K562 (cell line): ENCODE measurements around the gene INTS1. TPM values are rescaled to one million over a fixed set of nuclear protein-coding genes. Genes with fewer than 3 reads are reported as not detected.

Experiments
- ARID2 ChIP-seq: fragments of 450-650 bp; IDR thresholded peaks from 2 replicates; pipeline ENCODE4 v1.6.1; 2017; ENCODE audit warnings: antibody characterized with exemption, mild to moderate bottlenecking
- CC2D1A ChIP-seq: fragments of 450-650 bp; IDR thresholded peaks from 2 replicates; pipeline ENCODE4 v1.6.1; 2017; ENCODE audit warnings: mild to moderate bottlenecking
- LEF1 ChIP-seq: fragments of 450-650 bp; IDR thresholded peaks from 2 replicates; pipeline ENCODE4 v1.6.1; 2016; ENCODE audit warnings: mild to moderate bottlenecking
- MECOM ChIP-seq: fragments of 250-450 bp; sonication (Bioruptor Pico); IDR thresholded peaks from 2 replicates; pipeline ENCODE4 v1.8.0; 2022; ENCODE audit warnings: inconsistent platforms
- TCF7 ChIP-seq: sonication (generic); IDR thresholded peaks from 2 replicates; pipeline ENCODE4 v1.6.1; 2016; ENCODE audit warnings: antibody characterized with exemption, borderline replicate concordance
- ZEB2 ChIP-seq: fragments of 450-650 bp; IDR thresholded peaks from 2 replicates; pipeline ENCODE4 v1.6.1; 2016
- ZNF263 ChIP-seq: sonication (generic); formaldehyde crosslinking; IDR thresholded peaks from 2 replicates; pipeline ENCODE4 v1.8.0; 2022; ENCODE audit warnings: mild to moderate bottlenecking, missing genetic modification reagents, borderline replicate concordance
- ZNF444 ChIP-seq: fragments of 250-450 bp; sonication (Bioruptor Pico); IDR thresholded peaks from 2 replicates; pipeline ENCODE4 v1.4.0; 2020; ENCODE audit warnings: mild to moderate bottlenecking, moderate library complexity
- polyA plus RNA-seq, 8 experiments: library from polyadenylated mRNA; depleted of rRNA in 4 of 8; stranded (reverse) in 5 of 8; unstranded in 3 of 8; fragments of >200 nt; fragmentation: Nextera tagmentation in 2 of 8; fragmentation: Illumina TruSeq in 1 of 8; extraction: Ambion mirVana in 2 of 8; extraction: Trizol in 1 of 8; gene quantifications; 2 replicates each; pipeline versions ENCODE4 v1.2.1 to v1.2.3, GENCODE V29; 2011 to 2014; ENCODE audit warnings: inconsistent platforms in 1 of 8, missing spikeins in 1 of 8
- total RNA-seq, 7 experiments: library from RNA; depleted of rRNA in 6 of 7; stranded (reverse); fragments of >200 nt in 6 of 7; fragmentation: Illumina TruSeq in 2 of 7; extraction: Trizol in 2 of 7; gene quantifications; 2 replicates each; pipeline versions ENCODE4 v1.2.1 to v1.2.3, GENCODE V29; 2011 to 2021; ENCODE audit warnings: low replicate concordance in 1 of 7
- TF ChIP-seq, protein P1 (sequence below): IDR thresholded peaks from 2 replicates; pipeline ENCODE4 v1.6.1; 2011; ENCODE audit warnings: borderline replicate concordance, low read depth, mild to moderate bottlenecking, moderate library complexity, low read length; ENCODE audit not compliant: insufficient read depth, poor library complexity, severe bottlenecking
- TF ChIP-seq, protein P2 (sequence below): fragments of 450-650 bp; IDR thresholded peaks from 2 replicates; pipeline ENCODE4 v1.6.1; 2016; ENCODE audit warnings: borderline replicate concordance
- TF ChIP-seq, protein P3 (sequence below): fragments of 450-650 bp; formaldehyde crosslinking; IDR thresholded peaks from 2 replicates; pipeline ENCODE4 v1.4.0; 2020; ENCODE audit warnings: mild to moderate bottlenecking, moderate library complexity
- TF ChIP-seq, protein P4 (sequence below): fragments of 150-350 bp; conservative IDR thresholded peaks from 2 replicates; pipeline ENCODE4 v1.6.1; 2014; ENCODE audit warnings: low read length

Gene INTS1
- total and polyA plus RNA-seq, 9 of the 15 experiments (the other 6 are each of a cell fraction or from before 2014, with no cell fraction given), result 0.34 to 119 (median 18.5) TPM

DNA sequence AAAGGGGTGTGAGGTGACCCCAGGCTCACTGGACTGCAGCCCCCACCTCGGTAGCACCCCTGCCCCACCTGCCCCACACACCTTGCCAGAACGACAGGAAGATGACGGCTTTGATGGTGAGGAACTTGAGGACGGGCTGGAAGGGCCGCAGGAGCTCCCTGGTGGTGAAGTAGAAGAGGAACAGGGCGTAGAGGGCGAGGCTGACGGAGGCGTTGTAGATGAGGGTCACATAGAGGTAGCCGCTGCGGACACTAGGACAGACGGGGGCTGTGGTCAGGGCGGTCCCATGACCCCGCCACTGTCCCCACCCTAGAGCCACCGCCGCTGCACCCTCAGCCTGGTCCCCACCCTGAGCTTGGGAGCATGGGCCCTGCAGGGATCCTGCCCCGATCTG is 44.2 kb upstream of the INTS1 start (continued):
- TF ChIP-seq, protein P1, sequence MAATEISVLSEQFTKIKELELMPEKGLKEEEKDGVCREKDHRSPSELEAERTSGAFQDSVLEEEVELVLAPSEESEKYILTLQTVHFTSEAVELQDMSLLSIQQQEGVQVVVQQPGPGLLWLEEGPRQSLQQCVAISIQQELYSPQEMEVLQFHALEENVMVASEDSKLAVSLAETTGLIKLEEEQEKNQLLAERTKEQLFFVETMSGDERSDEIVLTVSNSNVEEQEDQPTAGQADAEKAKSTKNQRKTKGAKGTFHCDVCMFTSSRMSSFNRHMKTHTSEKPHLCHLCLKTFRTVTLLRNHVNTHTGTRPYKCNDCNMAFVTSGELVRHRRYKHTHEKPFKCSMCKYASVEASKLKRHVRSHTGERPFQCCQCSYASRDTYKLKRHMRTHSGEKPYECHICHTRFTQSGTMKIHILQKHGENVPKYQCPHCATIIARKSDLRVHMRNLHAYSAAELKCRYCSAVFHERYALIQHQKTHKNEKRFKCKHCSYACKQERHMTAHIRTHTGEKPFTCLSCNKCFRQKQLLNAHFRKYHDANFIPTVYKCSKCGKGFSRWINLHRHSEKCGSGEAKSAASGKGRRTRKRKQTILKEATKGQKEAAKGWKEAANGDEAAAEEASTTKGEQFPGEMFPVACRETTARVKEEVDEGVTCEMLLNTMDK, result no peak
- TF ChIP-seq ZNF444, result no peak
- TF ChIP-seq, protein P2, sequence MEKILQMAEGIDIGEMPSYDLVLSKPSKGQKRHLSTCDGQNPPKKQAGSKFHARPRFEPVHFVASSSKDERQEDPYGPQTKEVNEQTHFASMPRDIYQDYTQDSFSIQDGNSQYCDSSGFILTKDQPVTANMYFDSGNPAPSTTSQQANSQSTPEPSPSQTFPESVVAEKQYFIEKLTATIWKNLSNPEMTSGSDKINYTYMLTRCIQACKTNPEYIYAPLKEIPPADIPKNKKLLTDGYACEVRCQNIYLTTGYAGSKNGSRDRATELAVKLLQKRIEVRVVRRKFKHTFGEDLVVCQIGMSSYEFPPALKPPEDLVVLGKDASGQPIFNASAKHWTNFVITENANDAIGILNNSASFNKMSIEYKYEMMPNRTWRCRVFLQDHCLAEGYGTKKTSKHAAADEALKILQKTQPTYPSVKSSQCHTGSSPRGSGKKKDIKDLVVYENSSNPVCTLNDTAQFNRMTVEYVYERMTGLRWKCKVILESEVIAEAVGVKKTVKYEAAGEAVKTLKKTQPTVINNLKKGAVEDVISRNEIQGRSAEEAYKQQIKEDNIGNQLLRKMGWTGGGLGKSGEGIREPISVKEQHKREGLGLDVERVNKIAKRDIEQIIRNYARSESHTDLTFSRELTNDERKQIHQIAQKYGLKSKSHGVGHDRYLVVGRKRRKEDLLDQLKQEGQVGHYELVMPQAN, result no peak
- no peak for TF ChIP-seq TCF7
- TF ChIP-seq ZNF263 (CRISPR knock-in tag), result peak; percentile 71; the same call in 1 of the 2 replicates
- peak; percentile 73; the same call in 1 of the 2 replicates for TF ChIP-seq ARID2
- TF ChIP-seq LEF1, result no peak
- TF ChIP-seq, protein P3, sequence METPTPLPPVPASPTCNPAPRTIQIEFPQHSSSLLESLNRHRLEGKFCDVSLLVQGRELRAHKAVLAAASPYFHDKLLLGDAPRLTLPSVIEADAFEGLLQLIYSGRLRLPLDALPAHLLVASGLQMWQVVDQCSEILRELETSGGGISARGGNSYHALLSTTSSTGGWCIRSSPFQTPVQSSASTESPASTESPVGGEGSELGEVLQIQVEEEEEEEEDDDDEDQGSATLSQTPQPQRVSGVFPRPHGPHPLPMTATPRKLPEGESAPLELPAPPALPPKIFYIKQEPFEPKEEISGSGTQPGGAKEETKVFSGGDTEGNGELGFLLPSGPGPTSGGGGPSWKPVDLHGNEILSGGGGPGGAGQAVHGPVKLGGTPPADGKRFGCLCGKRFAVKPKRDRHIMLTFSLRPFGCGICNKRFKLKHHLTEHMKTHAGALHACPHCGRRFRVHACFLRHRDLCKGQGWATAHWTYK (CRISPR knock-in tag), result no peak
- TF ChIP-seq, protein P4, sequence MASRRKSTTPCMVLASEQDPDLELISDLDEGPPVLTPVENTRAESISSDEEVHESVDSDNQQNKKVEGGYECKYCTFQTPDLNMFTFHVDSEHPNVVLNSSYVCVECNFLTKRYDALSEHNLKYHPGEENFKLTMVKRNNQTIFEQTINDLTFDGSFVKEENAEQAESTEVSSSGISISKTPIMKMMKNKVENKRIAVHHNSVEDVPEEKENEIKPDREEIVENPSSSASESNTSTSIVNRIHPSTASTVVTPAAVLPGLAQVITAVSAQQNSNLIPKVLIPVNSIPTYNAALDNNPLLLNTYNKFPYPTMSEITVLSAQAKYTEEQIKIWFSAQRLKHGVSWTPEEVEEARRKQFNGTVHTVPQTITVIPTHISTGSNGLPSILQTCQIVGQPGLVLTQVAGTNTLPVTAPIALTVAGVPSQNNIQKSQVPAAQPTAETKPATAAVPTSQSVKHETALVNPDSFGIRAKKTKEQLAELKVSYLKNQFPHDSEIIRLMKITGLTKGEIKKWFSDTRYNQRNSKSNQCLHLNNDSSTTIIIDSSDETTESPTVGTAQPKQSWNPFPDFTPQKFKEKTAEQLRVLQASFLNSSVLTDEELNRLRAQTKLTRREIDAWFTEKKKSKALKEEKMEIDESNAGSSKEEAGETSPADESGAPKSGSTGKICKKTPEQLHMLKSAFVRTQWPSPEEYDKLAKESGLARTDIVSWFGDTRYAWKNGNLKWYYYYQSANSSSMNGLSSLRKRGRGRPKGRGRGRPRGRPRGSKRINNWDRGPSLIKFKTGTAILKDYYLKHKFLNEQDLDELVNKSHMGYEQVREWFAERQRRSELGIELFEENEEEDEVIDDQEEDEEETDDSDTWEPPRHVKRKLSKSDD, result no peak
- TF ChIP-seq MECOM (CRISPR knock-in tag), result no peak
- TF ChIP-seq CC2D1A, result 0 out of 2 replicates have a peak, but pooled peaks have one; percentile 28
- peak; percentile 61; the same call in 1 of the 2 replicates for TF ChIP-seq ZEB2
